GM12892 (cell line): ENCODE measurements around the gene PCDHGA1.

Experiments used
- POLR2A ChIP-seq: IDR thresholded peaks from 2 replicates; pipeline ENCODE4 v1.6.1; 2011; ENCODE audit warnings: low read depth, low read length, control low read depth
- POLR2AphosphoS5 ChIP-seq: IDR thresholded peaks from 2 replicates; pipeline ENCODE4 v1.6.1; 2011; ENCODE audit warnings: low read depth, low read length, control low read depth

DNA sequence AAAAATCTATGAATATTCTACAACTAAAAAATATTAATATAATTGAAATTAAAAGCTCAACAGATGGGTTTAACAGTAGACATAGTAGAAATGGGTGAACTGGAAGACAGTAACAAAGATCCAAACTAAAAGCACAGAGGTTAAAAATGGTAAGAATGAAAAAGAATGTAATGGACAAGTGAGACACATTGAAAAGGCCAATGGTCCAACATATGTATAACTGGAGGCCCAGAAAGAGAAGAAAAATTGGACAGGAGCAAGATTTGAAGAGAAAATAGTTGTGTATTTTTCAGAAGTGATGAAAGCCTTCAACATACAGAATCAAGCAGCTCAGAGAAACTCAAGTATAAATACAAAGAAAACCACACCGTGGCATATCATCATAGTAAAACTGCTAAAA, 217.2 kb downstream of the PCDHGA1 start:
- TF ChIP-seq POLR2AphosphoS5 (no peak), POLR2A (no peak)
